SK-N-SH (cell line): ENCODE results near the gene PEBP1.

Experiments
- SIN3A ChIP-seq: IDR thresholded peaks from 2 replicates; pipeline ENCODE4 v1.6.1; 2012; ENCODE audit warnings: low read depth, mild to moderate bottlenecking, low read length, moderate library complexity, borderline replicate concordance
- TAF1 ChIP-seq: IDR thresholded peaks from 2 replicates; pipeline ENCODE4 v1.6.1; 2012; ENCODE audit warnings: low read depth, mild to moderate bottlenecking, low read length, moderate library complexity, borderline replicate concordance

DNA sequence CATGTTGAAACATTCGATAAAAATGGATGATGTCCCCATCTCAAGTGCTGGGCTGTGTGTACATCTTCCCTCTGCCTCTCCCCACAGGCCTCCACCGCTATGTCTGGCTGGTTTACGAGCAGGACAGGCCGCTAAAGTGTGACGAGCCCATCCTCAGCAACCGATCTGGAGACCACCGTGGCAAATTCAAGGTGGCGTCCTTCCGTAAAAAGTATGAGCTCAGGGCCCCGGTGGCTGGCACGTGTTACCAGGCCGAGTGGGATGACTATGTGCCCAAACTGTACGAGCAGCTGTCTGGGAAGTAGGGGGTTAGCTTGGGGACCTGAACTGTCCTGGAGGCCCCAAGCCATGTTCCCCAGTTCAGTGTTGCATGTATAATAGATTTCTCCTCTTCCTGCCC, 8.6 kb downstream of the PEBP1 start:
- no peak for TF ChIP-seq SIN3A
- no peak for TF ChIP-seq TAF1
